ENCODE results near the gene DDX56.

- TF ChIP-seq CTCF (conservative IDR thresholded peaks at IDR 0.05; ENCODE audit: low read depth, low read length) = no peak
- TF ChIP-seq RCOR1 (IDR thresholded peaks at IDR 0.05; ENCODE audit: insufficient replicate concordance, low read length) = no peak
- TF ChIP-seq POLR2A (IDR thresholded peaks at IDR 0.05; ENCODE audit: low read depth, low read length) = no peak
Measured at GRCh38 chr7:44541028-44541869, 32.5 kb downstream of the DDX56 start, which contains the start of gene NPC1L1.
